ENCODE results near the gene GPC5. TPM values are rescaled to one million over a fixed set of nuclear protein-coding genes. Genes with fewer than 3 reads are reported as not detected.
"Not testable (repeated sequence)": the region's sequence is repeated elsewhere in the genome, so short reads cannot be mapped to it uniquely, and the experiment has no call there.

The GPC5 gene
- total and polyA plus RNA-seq, 2 donors: 0.06 to 5.0 TPM

DNA sequence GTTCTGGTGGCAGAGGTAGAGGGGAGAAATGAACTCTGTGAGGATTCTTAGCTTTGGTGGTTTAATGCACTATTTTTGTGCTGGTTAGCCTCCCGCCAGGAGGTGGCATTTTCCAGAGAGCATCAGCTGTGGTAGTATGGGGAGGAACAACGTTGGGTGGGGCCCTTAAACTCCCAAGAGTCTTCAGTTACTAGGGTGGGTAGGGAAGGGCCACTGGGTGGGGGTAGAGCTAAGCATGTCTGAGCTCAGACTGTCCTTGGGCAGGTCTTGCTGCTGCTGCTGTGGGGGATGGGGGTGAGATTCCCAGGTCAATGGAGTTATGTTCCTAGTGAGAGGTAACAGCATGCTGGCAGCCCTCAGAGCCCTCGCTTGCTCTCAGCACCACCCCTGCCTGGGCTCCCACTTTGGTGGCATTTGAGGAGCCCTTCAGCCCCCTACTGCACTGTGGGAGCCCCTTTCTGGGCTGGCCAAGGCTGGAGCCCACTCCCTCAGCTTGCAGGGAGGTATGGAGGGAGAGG is 897.8 kb downstream of the GPC5 start:
- H3K4me1 ChIP-seq (ENCODE audit: insufficient read depth); H3K27ac ChIP-seq (ENCODE audit: low read depth); H3K36me3 ChIP-seq (ENCODE audit: insufficient read depth); DNase-seq (ENCODE audit: extremely low spot score); H3K4me3 ChIP-seq (ENCODE audit: low read depth, low read length): not testable (repeated sequence)
- 93% methylated on average over 3 of the region's 3 CpGs for WGBS

DNA sequence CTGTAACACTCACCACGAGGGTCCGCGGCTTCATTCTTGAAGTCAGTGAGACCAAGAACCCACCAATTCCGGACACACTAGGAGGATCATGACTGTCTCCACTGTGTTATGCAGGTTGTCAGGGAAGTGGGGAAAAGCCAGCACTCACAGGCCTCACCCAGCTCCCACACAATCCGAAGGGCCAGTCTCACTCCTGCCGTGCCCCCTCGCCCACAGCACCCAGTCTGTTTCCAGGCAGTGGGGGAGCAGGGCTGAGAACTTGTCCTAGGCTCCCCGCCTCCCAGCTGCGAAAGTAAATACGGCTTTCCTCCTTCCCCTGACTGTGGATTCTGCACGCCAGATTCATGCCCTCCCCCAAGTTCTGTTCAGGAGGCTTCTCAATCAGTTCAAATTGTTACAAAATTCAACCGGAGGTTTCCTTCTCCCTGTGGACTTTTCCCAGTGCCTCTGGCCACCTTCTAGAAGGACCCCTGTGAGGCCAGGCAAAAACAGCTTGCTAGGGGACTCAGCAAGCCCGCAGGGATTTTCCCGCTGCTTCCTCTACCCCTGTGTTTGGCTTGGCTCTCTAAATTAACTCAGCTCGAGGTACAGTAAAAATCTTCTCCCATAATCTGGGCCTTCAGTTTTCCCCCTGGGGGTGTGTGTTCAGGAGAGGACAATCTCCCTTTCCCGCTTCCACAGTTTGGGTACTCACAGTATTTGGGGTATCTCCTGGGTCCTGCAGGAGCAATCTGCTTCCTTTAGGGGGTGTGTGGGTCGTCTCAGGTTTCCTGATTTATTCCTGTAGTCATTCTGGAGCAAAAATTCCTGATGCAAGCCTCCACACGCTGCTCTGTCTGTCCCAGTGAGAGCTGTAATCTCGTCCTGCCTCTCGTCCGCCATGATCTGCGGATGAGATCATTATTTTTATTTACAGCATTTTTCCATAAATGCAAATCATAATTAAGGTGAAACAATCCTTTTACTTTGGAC is 899.8 kb downstream of the GPC5 start:
- Histone ChIP-seq H3K36me3 (ENCODE audit: insufficient read depth) (no peaks in the 10 kb centered on the region), H3K4me1 (ENCODE audit: insufficient read depth) (no peaks in the 10 kb centered on the region), H3K4me3 (ENCODE audit: low read depth, low read length) (no peak overlapping the region), H3K27ac (ENCODE audit: low read depth) (no peak overlapping the region)
- DNase-seq (ENCODE audit: extremely low spot score): no peak
- 89% methylated on average over 22 of the region's 22 CpGs for WGBS

DNA sequence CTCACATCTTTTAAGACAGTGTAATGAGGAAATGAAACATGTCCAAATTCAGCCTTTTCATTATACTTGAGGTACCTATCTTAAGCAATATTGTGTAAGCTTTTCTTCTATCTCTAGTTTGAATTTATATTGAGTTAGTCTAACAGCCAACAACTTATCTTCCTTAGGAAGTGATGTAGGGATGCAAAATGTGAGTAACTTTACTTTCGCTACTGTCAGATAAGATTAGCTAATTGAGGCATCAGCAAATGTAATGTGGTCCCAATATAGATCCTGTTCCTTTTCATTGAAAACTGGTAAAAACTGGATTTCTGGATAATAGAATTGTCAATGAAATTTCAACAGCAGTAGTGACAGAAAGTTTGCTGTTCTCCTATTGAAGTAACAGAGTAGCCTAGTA is 902.2 kb downstream of the GPC5 start:
- DNase-seq (ENCODE audit: extremely low spot score): no peak
- 93% methylated on average over 1 of the region's 1 CpG for WGBS
- Histone ChIP-seq H3K4me3 (ENCODE audit: low read depth, low read length) (no peak overlapping the region), H3K27ac (ENCODE audit: low read depth) (no peak overlapping the region), H3K4me1 (ENCODE audit: insufficient read depth) (no peaks in the 10 kb centered on the region), H3K36me3 (ENCODE audit: insufficient read depth) (no peaks in the 10 kb centered on the region)

DNA sequence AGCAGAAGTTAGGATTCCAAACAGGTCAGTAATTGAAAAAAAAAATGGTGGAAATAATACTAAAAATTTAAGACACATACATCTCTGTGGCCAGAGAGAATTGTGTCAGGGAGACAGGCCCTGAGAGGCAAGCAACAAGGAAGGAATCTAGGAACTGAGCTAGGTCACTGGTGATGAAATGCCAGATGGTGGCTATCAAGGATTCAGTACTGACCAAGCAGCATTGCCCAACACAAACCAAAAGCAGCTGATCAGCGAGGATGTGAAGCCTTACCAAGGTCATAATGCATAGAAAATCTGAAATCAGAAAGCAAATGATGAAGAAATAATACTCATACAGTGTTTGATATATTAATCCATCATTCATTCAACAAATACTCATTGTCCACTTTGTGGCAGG is 905.0 kb downstream of the GPC5 start:
- H3K4me3 ChIP-seq (ENCODE audit: low read depth, low read length): no peak overlapping the region
- no peaks in the 10 kb centered on the region for H3K36me3 ChIP-seq (ENCODE audit: insufficient read depth)
- DNase-seq (ENCODE audit: extremely low spot score): no peak
- WGBS: 48% methylated on average over 1 of the region's 1 CpG
- H3K4me1 ChIP-seq (ENCODE audit: insufficient read depth): no peaks in the 10 kb centered on the region
- H3K27ac ChIP-seq (ENCODE audit: low read depth): no peak overlapping the region

DNA sequence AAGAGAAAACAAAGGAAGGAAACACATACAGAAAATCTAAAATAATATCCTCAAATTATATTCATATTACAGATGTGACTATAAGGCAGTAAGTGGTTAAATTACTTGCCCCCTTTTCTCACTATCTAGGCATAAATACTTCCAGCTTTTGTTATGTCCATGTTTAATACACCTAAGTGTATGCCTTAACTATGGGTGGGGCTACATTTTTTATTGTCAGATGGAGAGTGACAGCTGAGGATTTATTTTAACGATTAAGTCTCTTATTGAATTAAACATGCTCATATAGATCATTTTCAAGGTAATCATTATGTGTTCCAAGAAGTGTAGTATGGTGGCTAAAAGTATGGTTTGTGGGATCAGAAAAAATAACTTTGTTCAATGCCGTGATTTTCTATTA is 909.3 kb downstream of the GPC5 start:
- Histone ChIP-seq H3K27ac (ENCODE audit: low read depth) (no peak overlapping the region), H3K36me3 (ENCODE audit: insufficient read depth) (no peaks in the 10 kb centered on the region), H3K4me3 (ENCODE audit: low read depth, low read length) (no peak overlapping the region), H3K4me1 (ENCODE audit: insufficient read depth) (no peaks in the 10 kb centered on the region)
- WGBS: 65% methylated on average over 2 of the region's 2 CpGs
- no peak for DNase-seq (ENCODE audit: extremely low spot score)

DNA sequence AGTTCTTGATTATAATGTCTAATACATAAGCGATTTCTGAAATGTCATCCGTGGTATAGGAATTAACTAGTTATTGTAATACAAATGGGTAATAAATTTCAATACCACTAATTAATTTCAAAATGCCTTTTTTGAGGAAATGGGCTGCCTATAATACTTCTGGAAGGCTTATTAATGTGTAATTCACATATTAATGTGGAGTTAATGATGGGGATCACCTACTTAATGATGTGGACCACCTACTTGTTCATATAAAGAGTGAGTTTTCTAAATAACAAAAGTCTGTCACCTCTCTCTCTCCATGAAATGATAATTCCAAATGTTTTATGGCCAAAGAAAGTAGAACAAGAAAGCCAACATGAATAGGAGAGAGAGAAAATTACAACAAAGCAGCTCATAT is 914.4 kb downstream of the GPC5 start:
- H3K36me3 ChIP-seq (ENCODE audit: insufficient read depth): no peaks in the 10 kb centered on the region
- 87% methylated on average over 2 of the region's 2 CpGs for WGBS
- no peaks in the 10 kb centered on the region for H3K4me1 ChIP-seq (ENCODE audit: insufficient read depth)
- no peak overlapping the region for H3K27ac ChIP-seq (ENCODE audit: low read depth)
- H3K4me3 ChIP-seq (ENCODE audit: low read depth, low read length): no peak overlapping the region
- DNase-seq (ENCODE audit: extremely low spot score): no peak

DNA sequence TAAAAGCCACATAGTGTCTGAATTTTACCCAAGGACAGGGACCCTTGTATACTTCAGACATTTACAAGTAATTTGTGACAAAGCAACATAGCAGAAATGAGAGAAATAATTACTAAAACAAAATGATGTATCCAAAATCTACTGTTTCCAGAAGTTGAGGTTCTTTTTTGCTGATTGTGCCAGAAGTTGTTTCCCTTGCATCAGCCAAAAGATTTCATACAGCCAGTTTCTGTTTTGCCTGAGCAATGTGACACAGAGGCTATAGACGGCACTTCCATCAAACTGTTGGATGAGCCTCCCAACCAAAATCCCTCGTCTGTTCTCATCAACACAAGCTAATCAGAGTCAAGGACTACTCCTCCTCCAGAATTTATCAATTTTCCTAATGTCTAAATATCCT is 915.0 kb downstream of the GPC5 start:
- Histone ChIP-seq H3K27ac (ENCODE audit: low read depth) (no peak overlapping the region), H3K4me3 (ENCODE audit: low read depth, low read length) (no peak overlapping the region), H3K4me1 (ENCODE audit: insufficient read depth) (no peaks in the 10 kb centered on the region), H3K36me3 (ENCODE audit: insufficient read depth) (no peaks in the 10 kb centered on the region)
- DNase-seq (ENCODE audit: extremely low spot score): no peak
- WGBS: 61% methylated on average over 2 of the region's 2 CpGs

DNA sequence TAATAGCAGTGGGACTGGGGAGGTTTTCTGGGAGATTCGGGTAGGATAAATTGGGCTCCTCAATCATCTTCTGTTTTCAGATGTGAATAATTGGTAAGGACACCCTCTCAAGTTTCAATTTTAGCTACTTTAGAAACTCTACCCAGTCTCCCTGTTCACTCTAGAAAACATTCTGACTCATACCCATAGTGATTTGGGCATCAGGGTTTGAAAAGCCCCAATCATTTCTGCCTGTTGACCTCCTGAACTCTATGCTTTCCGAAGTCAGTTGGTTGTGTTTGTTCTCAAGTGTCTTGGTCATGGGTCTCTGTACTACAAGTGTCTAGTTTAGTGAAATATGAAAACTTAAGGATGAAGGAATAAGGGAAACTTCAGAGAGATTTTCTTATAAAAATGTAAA is 916.8 kb downstream of the GPC5 start:
- 90% methylated on average over 2 of the region's 2 CpGs for WGBS
- Histone ChIP-seq H3K4me1 (ENCODE audit: insufficient read depth) (no peaks in the 10 kb centered on the region), H3K4me3 (ENCODE audit: low read depth, low read length) (no peak overlapping the region), H3K36me3 (ENCODE audit: insufficient read depth) (no peaks in the 10 kb centered on the region), H3K27ac (ENCODE audit: low read depth) (no peak overlapping the region)
- no peak for DNase-seq (ENCODE audit: extremely low spot score)

DNA sequence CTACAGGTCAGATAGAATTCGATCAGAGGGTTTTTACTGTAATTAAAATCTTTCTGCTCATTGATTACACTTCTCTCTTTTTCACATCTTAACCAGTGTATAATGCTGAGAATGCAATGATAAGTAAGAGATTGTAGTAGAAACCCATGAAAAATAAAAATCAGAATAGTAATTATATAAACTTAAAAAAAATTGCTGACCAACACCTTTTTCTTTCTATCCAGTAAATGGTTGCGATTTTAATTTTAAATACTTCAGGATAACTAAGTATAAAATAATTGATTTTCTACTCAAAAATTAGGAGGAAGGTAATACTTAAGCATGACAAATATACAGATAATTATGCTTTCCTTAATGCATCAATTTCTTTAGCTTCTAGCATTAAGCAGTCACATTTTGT is 917.6 kb downstream of the GPC5 start:
- DNase-seq (ENCODE audit: extremely low spot score): no peak
- Histone ChIP-seq H3K4me3 (ENCODE audit: low read depth, low read length) (no peak overlapping the region), H3K27ac (ENCODE audit: low read depth) (no peak overlapping the region), H3K4me1 (ENCODE audit: insufficient read depth) (no peaks in the 10 kb centered on the region), H3K36me3 (ENCODE audit: insufficient read depth) (no peaks in the 10 kb centered on the region)
- 97% methylated on average over 2 of the region's 2 CpGs for WGBS

DNA sequence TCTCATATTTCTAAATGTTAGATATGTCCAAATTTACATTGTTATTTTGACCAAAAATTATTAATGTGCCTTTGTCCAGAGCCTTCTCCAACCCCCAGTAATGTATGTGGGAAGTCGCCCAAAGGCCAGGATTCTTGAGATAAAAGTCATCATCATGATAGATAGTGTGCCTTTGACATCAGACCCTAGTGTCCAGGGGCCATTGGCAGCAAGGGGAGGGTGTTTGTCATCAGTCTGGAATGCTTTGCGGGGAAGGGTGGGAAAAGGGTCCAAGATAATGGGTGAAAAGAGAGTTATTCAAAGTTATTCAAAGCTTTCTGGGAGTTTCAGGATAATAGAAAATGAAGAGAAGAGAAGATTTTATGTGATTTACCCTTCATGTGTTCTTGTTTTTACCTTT is 918.6 kb downstream of the GPC5 start:
- 69% methylated on average over 2 of the region's 2 CpGs for WGBS
- Histone ChIP-seq H3K4me1 (ENCODE audit: insufficient read depth) (no peaks in the 10 kb centered on the region), H3K4me3 (ENCODE audit: low read depth, low read length) (no peak overlapping the region), H3K36me3 (ENCODE audit: insufficient read depth) (no peaks in the 10 kb centered on the region), H3K27ac (ENCODE audit: low read depth) (no peak overlapping the region)
- DNase-seq (ENCODE audit: extremely low spot score): no peak

DNA sequence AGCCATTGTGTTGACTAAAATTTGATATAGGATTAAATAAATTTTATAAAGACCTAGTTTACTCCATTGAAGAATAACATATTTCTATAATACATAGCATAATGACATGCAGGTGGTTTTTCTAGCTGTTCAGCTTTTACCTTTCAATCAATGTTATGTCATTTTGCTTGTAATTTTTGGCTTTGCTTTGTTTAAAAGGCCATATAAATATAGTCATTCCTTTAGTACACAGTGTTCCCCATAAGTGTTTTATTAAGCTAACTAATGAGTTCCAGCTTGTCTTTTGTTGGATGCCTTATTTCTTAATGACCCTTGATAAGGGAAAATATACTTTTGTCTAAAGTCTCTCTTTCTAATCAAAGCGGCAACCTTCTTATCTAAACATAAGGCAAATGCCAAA is 921.9 kb downstream of the GPC5 start:
- Histone ChIP-seq H3K36me3 (ENCODE audit: insufficient read depth) (no peaks in the 10 kb centered on the region), H3K4me3 (ENCODE audit: low read depth, low read length) (no peak overlapping the region), H3K4me1 (ENCODE audit: insufficient read depth) (no peaks in the 10 kb centered on the region), H3K27ac (ENCODE audit: low read depth) (no peak overlapping the region)
- no peak for DNase-seq (ENCODE audit: extremely low spot score)
- 60% methylated on average over 1 of the region's 1 CpG for WGBS

DNA sequence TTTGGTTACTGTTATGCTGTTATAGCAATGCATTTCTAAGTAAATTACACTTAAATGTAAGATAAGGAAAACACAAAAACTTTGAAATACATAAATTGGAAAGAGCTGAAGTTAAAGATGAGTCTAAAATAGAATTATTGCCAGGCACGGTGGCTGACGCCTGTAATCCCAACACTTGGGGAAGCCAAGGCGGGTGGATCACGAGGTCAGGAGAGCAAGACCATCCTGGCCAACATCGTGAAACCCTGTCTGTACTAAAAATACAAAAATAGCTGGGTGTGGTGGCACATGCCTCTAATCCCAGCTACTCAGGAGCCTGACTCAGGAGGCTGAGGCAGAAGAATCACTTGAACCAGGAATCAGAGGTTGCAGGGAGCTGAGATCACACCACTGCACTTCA is 922.8 kb downstream of the GPC5 start:
- Histone ChIP-seq H3K36me3 (ENCODE audit: insufficient read depth) (no peaks in the 10 kb centered on the region), H3K4me3 (ENCODE audit: low read depth, low read length) (no peak overlapping the region), H3K4me1 (ENCODE audit: insufficient read depth) (no peaks in the 10 kb centered on the region), H3K27ac (ENCODE audit: low read depth) (no peak overlapping the region)
- 64% methylated on average over 5 of the region's 5 CpGs for WGBS
- DNase-seq (ENCODE audit: extremely low spot score): no peak

DNA sequence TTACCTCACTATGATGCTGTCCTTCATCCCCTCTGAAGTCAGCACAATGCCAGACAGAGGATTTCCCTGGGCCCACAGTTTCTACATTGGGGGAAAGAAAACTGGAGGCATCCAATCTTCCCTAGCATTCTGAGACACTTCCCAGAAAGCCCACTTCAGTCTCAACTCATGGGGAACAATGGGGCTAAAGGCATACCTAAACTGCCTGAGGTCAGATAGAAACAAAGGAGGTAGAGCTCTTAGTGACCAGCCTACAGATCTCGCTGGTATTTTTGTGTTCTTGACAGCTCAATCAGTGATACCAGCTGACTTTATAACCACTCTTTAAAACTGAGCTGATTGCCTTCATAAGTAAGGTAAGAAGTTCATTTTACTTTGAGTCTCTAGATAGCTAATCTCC is 947.2 kb downstream of the GPC5 start:
- H3K4me3 ChIP-seq (ENCODE audit: low read depth, low read length): no peak overlapping the region
- no peak for DNase-seq (ENCODE audit: extremely low spot score)
- H3K27ac ChIP-seq (ENCODE audit: low read depth): no peak overlapping the region
- WGBS: 57% methylated on average over 1 of the region's 1 CpG
- no peaks in the 10 kb centered on the region for H3K36me3 ChIP-seq (ENCODE audit: insufficient read depth)
- no peaks in the 10 kb centered on the region for H3K4me1 ChIP-seq (ENCODE audit: insufficient read depth)

DNA sequence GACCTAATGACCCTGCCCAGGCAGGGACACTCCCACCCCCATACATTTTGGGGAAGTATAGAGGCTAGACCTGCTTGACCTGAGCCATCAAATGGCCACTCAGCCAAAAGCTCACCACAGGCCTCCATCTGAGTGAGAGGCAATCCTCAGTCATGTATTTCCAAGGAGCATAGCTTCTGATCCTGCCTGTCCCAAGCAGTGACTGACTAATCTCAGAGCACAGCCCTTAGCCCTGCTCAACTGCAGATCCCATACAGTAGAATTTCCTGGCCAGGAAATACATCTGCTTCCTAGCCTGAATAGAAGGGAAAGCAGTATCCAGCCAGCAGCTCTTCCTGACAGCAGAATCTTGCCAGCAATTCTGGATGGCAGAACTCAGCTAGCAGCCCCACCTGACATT is 947.6 kb downstream of the GPC5 start:
- H3K36me3 ChIP-seq (ENCODE audit: insufficient read depth): no peaks in the 10 kb centered on the region
- no peak for DNase-seq (ENCODE audit: extremely low spot score)
- no peak overlapping the region for H3K27ac ChIP-seq (ENCODE audit: low read depth)
- no peak overlapping the region for H3K4me3 ChIP-seq (ENCODE audit: low read depth, low read length)
- no peaks in the 10 kb centered on the region for H3K4me1 ChIP-seq (ENCODE audit: insufficient read depth)
